BJ (cell line): ENCODE data around the gene AGPAT2. TPM values are rescaled to one million over a fixed set of nuclear protein-coding genes. Genes with fewer than 3 reads are reported as not detected.

ENCODE experiments used
- CTCF ChIA-PET: fragments of 350-600 bp; formaldehyde crosslinking; extraction: SDS; loops from one replicate; lab custom pipeline; 2021; ENCODE audit warnings: antibody characterized with exemption, inconsistent platforms; lab: Yijun Ruan, JAX
- POLR2A ChIA-PET: fragments of 300-600 bp; sonication (Branson Sonifier 250); formaldehyde crosslinking; extraction: SDS; loops from one replicate; lab custom pipeline; 2021; ENCODE audit warnings: antibody characterized with exemption; lab: Charles Lee
- DNase-seq: peaks from one replicate; pipeline ENCODE4 v3.0.0-alpha.2; 2011; ENCODE audit warnings: low read depth
- H3K27me3 ChIP-seq: 2 replicates; pipeline ENCODE4 v1.6.0; 2011; ENCODE audit warnings: low read length; ENCODE audit not compliant: control insufficient read depth, insufficient read depth
- H3K36me3 ChIP-seq: 2 replicates; pipeline ENCODE4 v1.5.1; 2011; ENCODE audit warnings: low read length; ENCODE audit not compliant: control insufficient read depth, insufficient read depth
- H3K4me3 ChIP-seq: 2 replicates; pipeline ENCODE4 v1.5.1; 2011; ENCODE audit warnings: low read depth, mild to moderate bottlenecking, control low read depth, low read length
- CTCF ChIP-seq: IDR thresholded peaks from 2 replicates; pipeline ENCODE4 v1.5.1; 2011; ENCODE audit warnings: low read depth, mild to moderate bottlenecking, control low read depth, inconsistent platforms, low read length, moderate library complexity; ENCODE audit not compliant: insufficient read depth
- polyA plus RNA-seq: library from polyadenylated mRNA; depleted of rRNA; stranded (reverse); fragments of >200 nt; gene quantifications from 2 replicates; pipeline ENCODE4 v1.2.3, GENCODE V29; 2011

The AGPAT2 gene
- polyA plus RNA-seq, 1 experiment, result 68.3 TPM

- H3K4me3 ChIP-seq, result no peak overlapping the region
- ChIA-PET POLR2A (no interaction called here), CTCF (no interaction called here)
- H3K36me3 ChIP-seq, result peaks cover 8% of the 10 kb centered on the region
- H3K27me3 ChIP-seq, result peaks cover 6% of the 10 kb centered on the region; the same call in 1 of the 2 replicates
- no peak for TF ChIP-seq CTCF
- no peak for DNase-seq
Measured at GRCh38 chr9:136717399-136717798, 30.1 kb upstream of the AGPAT2 start.

GRCh38 chr9:136714893-136715274, 27.6 kb upstream of the AGPAT2 start:
- DNase-seq, result no peak
- ChIA-PET CTCF (interaction anchor here (1.0 to 1.5 kb wide), 2 partner anchors 43 to 227 kb away, joined by 3 to 7 read pairs; no protein-coding TSS in a partner anchor), POLR2A (no interaction called here)
- H3K27me3 ChIP-seq, result peaks cover 6% of the 10 kb centered on the region; the same call in 1 of the 2 replicates
- H3K36me3 ChIP-seq, result no peaks in the 10 kb centered on the region
- H3K4me3 ChIP-seq, result no peak overlapping the region
- TF ChIP-seq CTCF, result no peak

- DNase-seq, result no peak
- Histone ChIP-seq H3K4me3 (no peak overlapping the region), H3K36me3 (no peaks in the 10 kb centered on the region), H3K27me3 (peaks cover 6% of the 10 kb centered on the region; the same call in 1 of the 2 replicates)
- ChIA-PET POLR2A (no interaction called here), CTCF (interaction anchor here (1.0 to 1.8 kb wide), 2 partner anchors 14 to 43 kb away, joined by 3 to 9 read pairs; no protein-coding TSS in a partner anchor)
- TF ChIP-seq CTCF, result no peak
Measured at GRCh38 chr9:136714096-136714892, 27.0 kb upstream of the AGPAT2 start.

GRCh38 chr9:136713550-136713949, 26.3 kb upstream of the AGPAT2 start:
- no peak for TF ChIP-seq CTCF
- Histone ChIP-seq H3K36me3 (no peaks in the 10 kb centered on the region), H3K27me3 (peaks cover 6% of the 10 kb centered on the region; the same call in 1 of the 2 replicates), H3K4me3 (no peak overlapping the region)
- ChIA-PET POLR2A (interaction anchor here (0.6 kb wide), 1 partner anchor 285 kb away, joined by 5 read pairs; no protein-coding TSS in a partner anchor), CTCF (interaction anchor here (1.0 to 1.8 kb wide), 2 partner anchors 15 to 42 kb away, joined by 3 to 9 read pairs; no protein-coding TSS in a partner anchor)
- no peak for DNase-seq
